ENCODE measurements around the gene SLC35E1.

- no peak for TF ChIP-seq REST (IDR thresholded peaks at IDR 0.05; ENCODE audit: insufficient read depth in 1 of 2, low read depth in 2 of 2, low read length in 1 of 2)
- TF ChIP-seq, protein P1, sequence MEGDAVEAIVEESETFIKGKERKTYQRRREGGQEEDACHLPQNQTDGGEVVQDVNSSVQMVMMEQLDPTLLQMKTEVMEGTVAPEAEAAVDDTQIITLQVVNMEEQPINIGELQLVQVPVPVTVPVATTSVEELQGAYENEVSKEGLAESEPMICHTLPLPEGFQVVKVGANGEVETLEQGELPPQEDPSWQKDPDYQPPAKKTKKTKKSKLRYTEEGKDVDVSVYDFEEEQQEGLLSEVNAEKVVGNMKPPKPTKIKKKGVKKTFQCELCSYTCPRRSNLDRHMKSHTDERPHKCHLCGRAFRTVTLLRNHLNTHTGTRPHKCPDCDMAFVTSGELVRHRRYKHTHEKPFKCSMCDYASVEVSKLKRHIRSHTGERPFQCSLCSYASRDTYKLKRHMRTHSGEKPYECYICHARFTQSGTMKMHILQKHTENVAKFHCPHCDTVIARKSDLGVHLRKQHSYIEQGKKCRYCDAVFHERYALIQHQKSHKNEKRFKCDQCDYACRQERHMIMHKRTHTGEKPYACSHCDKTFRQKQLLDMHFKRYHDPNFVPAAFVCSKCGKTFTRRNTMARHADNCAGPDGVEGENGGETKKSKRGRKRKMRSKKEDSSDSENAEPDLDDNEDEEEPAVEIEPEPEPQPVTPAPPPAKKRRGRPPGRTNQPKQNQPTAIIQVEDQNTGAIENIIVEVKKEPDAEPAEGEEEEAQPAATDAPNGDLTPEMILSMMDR (IDR thresholded peaks at IDR 0.05): no peak
Measured at GRCh38 chr19:16599655-16600346, 27.6 kb upstream of the SLC35E1 start.
